ENCODE data around the gene C1orf56. TPM values are rescaled to one million over a fixed set of nuclear protein-coding genes. Genes with fewer than 3 reads are reported as not detected.

C1orf56 gene
- polyA plus RNA-seq, 2 of the 4 experiments (the other 2 are of a cell fraction): 2.9 to 6.6 TPM

- CTCF ChIA-PET: interaction anchor here (0.6 to 24.0 kb wide), 6 partner anchors 22 to 408 kb away, joined by 3 to 586 read pairs (median 4); partner anchors contain the start of genes ANXA9, CDC42SE1, CERS2 and MLLT11
These were observed 39.7 kb upstream of the C1orf56 start for GRCh38 chr1:151007853-151008243.

GRCh38 chr1:151008244-151009205, 39.0 kb upstream of the C1orf56 start, which contains the start of gene PRUNE1:
TSS of gene PRUNE1 (plus strand) at chr1:151008449. CDS start at chr1:151008633, 184 bp downstream.
- FAIRE-seq: no peak
- Histone ChIP-seq H3K9me3 (no peaks in the 10 kb centered on the region), H3K4me2 (peak within 1 kb of the TSS; percentile 90), H3K27ac (peak within 1 kb of the TSS; percentile 92 to 95), H3K4me1 (peaks cover 53% of the 10 kb centered on the region), H3K4me3 (peak within 1 kb of the TSS; percentile 88)
- peak; percentile 97 to 100 for DNase-seq (ENCODE audit: low read depth in 1 of 2, low spot score in 1 of 2)
- TF ChIP-seq BCL3 (IDR thresholded peaks at IDR 0.05): 0 out of 3 replicates have a peak, but pooled peaks have one; percentile 26
- no peak for TF ChIP-seq HES2 (IDR thresholded peaks at IDR 0.05)
- peak in 1 of 2 experiments; percentile 50; a peak in 1 of 5 replicates for TF ChIP-seq JUN (IDR thresholded peaks at IDR 0.05)
- TF ChIP-seq TFCP2L1 (CRISPR knock-in tag; IDR thresholded peaks at IDR 0.05): 0 out of 2 replicates have a peak, but pooled peaks have one; percentile 35
- no peak for TF ChIP-seq MYC (IDR thresholded peaks at IDR 0.05; ENCODE audit: borderline replicate concordance, low read length)
- TF ChIP-seq POLR2A (IDR thresholded peaks at IDR 0.05; ENCODE audit: low read length): 0 out of 2 replicates have a peak, but pooled peaks have one; percentile 19
- TF ChIP-seq EP300 (IDR thresholded peaks at IDR 0.05): no peak
- TF ChIP-seq PHF8 (IDR thresholded peaks at IDR 0.05; ENCODE audit: borderline replicate concordance, low read depth): peak; percentile 35; the same call in 1 of the 2 replicates
- ChIA-PET POLR2A (no interaction called here), CTCF (interaction anchor here (0.6 to 1.6 kb wide), 6 partner anchors 22 to 407 kb away, joined by 3 to 4 read pairs (median 3); partner anchors contain the start of genes C1orf56, CDC42SE1 and MLLT11)
- peak; percentile 84 to 86 for ATAC-seq
- 3% methylated on average over 38 of the region's 69 CpGs for WGBS (ENCODE audit: missing lambda C conversion rate)

More at GRCh38 chr1:151007853-151008243, 39.7 kb upstream of the C1orf56 start:
- no peak for TF ChIP-seq POLR2AphosphoS2 (conservative IDR thresholded peaks at IDR 0.05; ENCODE audit: low read length)
- no peak for TF ChIP-seq MYC (IDR thresholded peaks at IDR 0.05; ENCODE audit: borderline replicate concordance, low read length)
- no peak for TF ChIP-seq ZSCAN20 (CRISPR knock-in tag; IDR thresholded peaks at IDR 0.05)
- Histone ChIP-seq H3K4me3 (peak overlapping the region; percentile 88), H3K4me2 (peak overlapping the region; percentile 90), H3K4me1 (peaks cover 48% of the 10 kb centered on the region), H3K27ac (peak overlapping the region; percentile 52 to 95), H3K9me3 (no peaks in the 10 kb centered on the region)
- ATAC-seq: no peak; a peak in 1 of 6 replicates
- FAIRE-seq: no peak
- POLR2A ChIA-PET: interaction anchor here (1.2 kb wide), 1 partner anchor 30 kb away, joined by 3 read pairs; no protein-coding TSS in a partner anchor
- 20% methylated on average over 4 of the region's 4 CpGs for WGBS (ENCODE audit: missing lambda C conversion rate)
- DNase-seq (ENCODE audit: low read depth in 1 of 2, low spot score in 1 of 2): no peak

- Histone ChIP-seq H3K4me2 (peak overlapping the region; percentile 90), H3K27ac (peak overlapping the region; percentile 92 to 95), H3K9me3 (no peaks in the 10 kb centered on the region), H3K4me3 (peak overlapping the region; percentile 88), H3K4me1 (peaks cover 53% of the 10 kb centered on the region)
- no peak for DNase-seq (ENCODE audit: low read depth in 1 of 2, low spot score in 1 of 2)
- FAIRE-seq: no peak
- WGBS (ENCODE audit: missing lambda C conversion rate): 66% methylated on average over 3 of the region's 3 CpGs
- ATAC-seq: no peak
- ChIA-PET POLR2A (no interaction called here), CTCF (interaction anchor here (1.1 to 1.6 kb wide), 4 partner anchors 22 to 51 kb away, joined by 3 to 4 read pairs (median 3); partner anchors contain the start of genes C1orf56, CDC42SE1 and MLLT11)
- TF ChIP-seq MAX (IDR thresholded peaks at IDR 0.05) (no peak), POLR2A (IDR thresholded peaks at IDR 0.05; ENCODE audit: low read length) (no peak), JUN (IDR thresholded peaks at IDR 0.05) (no peak), RFX5 (IDR thresholded peaks at IDR 0.05) (no peak), PHF8 (IDR thresholded peaks at IDR 0.05; ENCODE audit: borderline replicate concordance, low read depth) (no peak), HEYL (CRISPR knock-in tag; IDR thresholded peaks at IDR 0.05) (no peak), MAZ (IDR thresholded peaks at IDR 0.05; ENCODE audit: borderline replicate concordance, low read depth, low read length) (no peak), REST (IDR thresholded peaks at IDR 0.05) (no peak), HES2 (IDR thresholded peaks at IDR 0.05) (no peak), CBX2 (IDR thresholded peaks at IDR 0.05; ENCODE audit: borderline replicate concordance, low read depth) (no peak), TP53 (CRISPR knock-in tag; IDR thresholded peaks at IDR 0.05) (no peak), NFE2L2 (conservative IDR thresholded peaks at IDR 0.05; ENCODE audit: low read length) (no peak), ATOH8 (CRISPR knock-in tag; IDR thresholded peaks at IDR 0.05; ENCODE audit: low read depth) (no peak), BHLHE40 (IDR thresholded peaks at IDR 0.05; ENCODE audit: low read depth, low read length) (no peak), HMGXB4 (CRISPR knock-in tag; IDR thresholded peaks at IDR 0.05; ENCODE audit: borderline replicate concordance) (no peak)
These were observed 38.4 kb upstream of the C1orf56 start for GRCh38 chr1:151009206-151009587.
